GM13977 (cell line): ENCODE measurements around the gene OGDHL.
"Not testable (repeated sequence)": the region's sequence is repeated elsewhere in the genome, so short reads cannot be mapped to it uniquely, and the experiment has no call there.

Source experiments
- DNase-seq: peaks from one replicate; pipeline ENCODE4 v3.0.0; 2012; ENCODE audit warnings: low spot score
- CTCF ChIP-seq: IDR thresholded peaks from 2 replicates; pipeline ENCODE4 v1.5.1; 2012; ENCODE audit warnings: mild to moderate bottlenecking, control low read depth; ENCODE audit not compliant: insufficient read depth; ENCODE audit errors: extremely low read depth, missing control alignments
- in situ Hi-C: fragments of 300-500 bp; cut with MboI; formaldehyde crosslinking; loops from one replicate; pipeline ENCODE4 v1.12.0; 2022; ENCODE audit warnings: low sequenced_read_pairs, low pct_unique_long_range_greater_than_20kb, mixed read lengths, inconsistent platforms; ENCODE audit not compliant: unreplicated experiment

Gene OGDHL

GRCh38 chr10:49781247-49781646 is 19.1 kb upstream of the OGDHL start:
- in situ Hi-C loops = no loop called here
- DNase-seq = no peak
- TF ChIP-seq CTCF = no peak

GRCh38 chr10:49778197-49778596 is 16.1 kb upstream of the OGDHL start:
- in situ Hi-C loops = no loop called here
- TF ChIP-seq CTCF = no peak
- DNase-seq = no peak

- TF ChIP-seq CTCF = no peak
- no peak for DNase-seq
- in situ Hi-C loops = no loop called here
Observed at GRCh38 chr10:49776851-49777250, 14.7 kb upstream of the OGDHL start.

- in situ Hi-C loops = no loop called here
- no peak for DNase-seq
- no peak for TF ChIP-seq CTCF
Observed at GRCh38 chr10:49775014-49775413, 12.9 kb upstream of the OGDHL start.

GRCh38 chr10:49772944-49773343 is 10.8 kb upstream of the OGDHL start:
- DNase-seq, in situ Hi-C loops: not testable (repeated sequence)

GRCh38 chr10:49771046-49771445 is 8.9 kb upstream of the OGDHL start:
- in situ Hi-C loops, DNase-seq: not testable (repeated sequence)

- in situ Hi-C loops = no loop called here
- no peak for DNase-seq
- no peak for TF ChIP-seq CTCF
Observed at GRCh38 chr10:49769692-49770091, 7.6 kb upstream of the OGDHL start.

- no peak for TF ChIP-seq CTCF
- in situ Hi-C loops = no loop called here
Observed at GRCh38 chr10:49768731-49769130, 6.6 kb upstream of the OGDHL start.

More at GRCh38 chr10:49768731-49769130, 6.6 kb upstream of the OGDHL start:
- DNase-seq = no peak
